ENCODE results near the gene ACOXL.

Gene ACOXL

DNA sequence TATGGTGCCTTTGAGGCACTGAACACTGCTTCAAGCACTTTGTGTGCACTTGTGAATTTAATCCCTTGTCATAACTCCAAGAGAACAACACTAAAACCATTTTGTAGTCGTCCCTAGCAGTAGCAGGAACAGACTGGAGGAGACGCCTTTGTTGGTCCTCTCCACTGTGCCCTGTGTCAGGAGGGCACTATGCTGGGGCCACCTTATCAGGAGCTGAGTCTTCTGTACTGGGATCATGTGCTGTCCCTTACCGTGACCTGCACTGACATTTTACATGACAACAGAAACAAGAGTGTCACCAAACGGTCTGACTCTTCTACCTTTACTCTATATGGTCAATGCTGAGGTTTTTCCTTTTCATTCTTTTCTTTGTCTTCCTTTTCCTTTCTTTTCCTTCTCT is 62.0 kb downstream of the ACOXL start:
- DNase-seq (ENCODE audit: low read depth in 2 of 2), result no peak

DNA sequence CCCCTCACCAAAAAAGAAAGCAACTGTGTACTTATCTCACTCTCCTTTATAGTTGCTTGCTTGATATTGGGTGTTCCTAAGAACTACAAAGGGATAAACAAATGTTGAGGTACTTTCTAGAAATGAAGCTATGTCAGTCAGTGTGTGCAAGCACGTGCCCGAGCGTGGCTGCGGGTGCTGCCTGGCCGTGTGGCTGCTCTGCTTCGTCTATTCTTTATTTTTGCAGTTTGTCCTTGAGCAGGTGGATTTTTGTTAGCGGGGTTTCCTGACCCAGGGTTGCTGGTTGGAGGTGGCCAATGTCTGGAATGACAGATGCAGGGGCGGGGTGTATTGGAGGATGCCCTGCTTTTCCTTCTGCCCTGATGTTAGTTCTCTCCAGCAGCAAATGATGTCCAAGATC is 62.6 kb downstream of the ACOXL start:
- DNase-seq (ENCODE audit: low read depth in 2 of 2), result no peak

DNA sequence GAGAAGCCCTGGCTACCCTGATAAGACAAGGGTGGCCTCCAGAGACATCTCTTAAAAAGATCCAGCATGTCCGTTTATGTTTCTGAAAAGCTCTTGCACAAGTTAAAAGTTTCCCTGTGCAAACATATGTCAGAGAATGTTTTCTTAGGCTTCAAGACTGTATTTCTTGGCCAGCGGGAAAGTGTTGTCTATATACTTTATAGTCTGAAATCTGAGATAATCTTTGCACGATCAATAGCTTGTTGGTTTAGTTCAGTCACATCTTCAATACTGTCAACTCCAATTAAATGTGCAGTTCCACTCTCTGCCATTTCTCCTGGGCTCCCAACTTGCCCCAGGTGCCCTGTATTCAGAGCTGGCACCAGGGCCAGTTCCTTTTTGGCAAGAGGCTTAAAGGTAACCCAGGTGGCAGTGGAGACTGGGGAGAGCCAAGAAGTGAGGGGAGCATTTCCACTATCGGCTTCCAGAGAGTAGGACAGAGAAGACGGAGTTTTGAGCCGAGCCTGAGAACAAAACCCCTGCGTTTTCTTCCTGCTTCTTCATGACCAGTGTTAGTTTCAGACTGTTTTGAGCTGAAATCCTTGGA is 64.4 kb downstream of the ACOXL start:
- no peak for DNase-seq (ENCODE audit: low read depth in 2 of 2)

DNA sequence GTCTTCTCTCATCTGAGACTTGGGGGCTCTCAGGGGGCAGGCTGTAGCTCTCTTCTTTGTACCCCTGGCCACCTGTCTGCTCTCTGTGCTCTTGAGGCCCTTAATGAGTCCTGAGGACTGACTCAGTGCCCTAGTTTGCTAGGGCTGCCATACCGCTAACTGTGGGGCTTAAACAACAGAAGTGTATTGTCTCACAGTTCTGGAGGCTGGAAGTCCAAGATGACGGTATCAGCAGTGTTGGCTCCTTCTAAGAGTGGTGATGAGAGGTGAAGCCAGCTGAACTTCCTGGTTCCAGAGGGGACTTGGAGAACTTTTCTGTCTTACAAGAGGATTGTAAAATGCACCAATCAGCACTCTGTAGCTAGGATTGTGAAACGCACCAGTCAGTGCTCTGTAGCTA is 67.0 kb downstream of the ACOXL start:
- DNase-seq (ENCODE audit: low read depth in 2 of 2), result no peak

DNA sequence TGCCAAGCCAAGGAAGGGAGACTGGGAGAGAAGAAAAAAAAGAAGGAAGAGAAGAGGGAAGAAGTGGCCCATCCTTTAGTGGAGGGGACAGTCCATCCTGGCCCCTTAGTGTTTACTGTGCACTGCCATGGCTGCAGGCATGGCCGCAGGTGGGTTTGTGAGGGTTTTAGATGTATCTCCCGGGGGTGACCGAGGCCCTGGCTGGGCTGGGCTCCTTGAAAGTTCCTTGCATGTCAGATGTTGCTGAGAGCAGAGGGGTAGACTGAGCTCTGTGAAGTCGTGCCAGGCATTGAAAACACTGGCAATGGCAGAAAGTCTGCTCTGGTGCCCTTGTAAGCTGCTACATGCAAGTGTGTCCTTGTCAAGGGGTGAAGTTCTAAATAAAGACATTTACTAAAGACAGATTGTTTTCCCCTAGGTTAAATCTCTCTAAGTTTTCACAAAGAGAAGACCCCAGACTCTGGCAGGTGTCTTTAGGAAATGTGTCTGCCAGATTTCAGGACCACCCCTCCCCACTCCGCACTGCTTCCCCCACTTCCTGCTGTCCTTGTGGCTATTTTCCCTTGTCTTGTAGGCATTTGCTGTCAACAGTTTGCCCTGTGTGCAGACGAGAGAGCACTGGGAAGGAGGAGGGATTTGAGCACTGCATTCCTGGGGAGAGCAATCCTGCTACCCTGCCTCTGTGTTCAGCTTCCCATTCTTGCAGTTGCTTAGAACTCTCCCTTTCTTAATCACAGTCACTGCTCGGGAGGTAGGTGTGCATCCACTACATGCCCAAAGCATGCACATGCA is 68.4 kb downstream of the ACOXL start:
- no peak for DNase-seq (ENCODE audit: low read depth in 2 of 2)

DNA sequence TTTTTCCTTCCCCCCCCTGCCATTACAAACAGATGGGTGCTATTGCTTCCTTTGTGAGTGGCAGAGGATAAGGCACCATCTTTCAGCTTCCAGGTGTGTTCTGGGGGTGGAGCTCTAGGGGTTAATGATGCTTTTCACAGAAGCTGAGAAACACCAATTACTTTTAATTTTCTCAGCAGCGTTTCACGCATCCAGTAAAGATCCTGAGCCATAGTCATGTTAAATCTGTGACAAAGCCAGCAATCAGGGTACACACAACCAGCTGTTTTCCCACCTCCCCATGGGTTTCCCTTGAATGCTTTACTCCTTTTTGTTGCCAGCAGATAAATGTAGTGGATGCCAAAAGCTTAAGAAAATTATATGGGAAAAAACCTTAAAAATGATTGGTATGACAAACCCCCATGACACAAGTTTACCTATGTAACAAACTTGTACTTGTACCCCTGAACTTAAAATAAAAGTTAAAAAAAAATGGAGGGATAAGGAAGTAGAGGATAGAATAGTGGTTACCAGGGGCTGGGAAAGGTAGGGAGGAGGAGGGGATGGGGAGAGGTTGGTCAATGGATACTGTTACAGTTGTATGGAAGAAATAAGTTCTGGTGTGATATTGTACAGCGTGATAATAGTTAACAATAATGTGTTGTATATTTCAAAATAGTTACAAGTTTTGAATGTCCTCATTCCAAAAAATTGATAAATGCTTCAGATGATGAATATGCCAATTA is 70.0 kb downstream of the ACOXL start:
- DNase-seq (ENCODE audit: low read depth in 2 of 2), result no peak

DNA sequence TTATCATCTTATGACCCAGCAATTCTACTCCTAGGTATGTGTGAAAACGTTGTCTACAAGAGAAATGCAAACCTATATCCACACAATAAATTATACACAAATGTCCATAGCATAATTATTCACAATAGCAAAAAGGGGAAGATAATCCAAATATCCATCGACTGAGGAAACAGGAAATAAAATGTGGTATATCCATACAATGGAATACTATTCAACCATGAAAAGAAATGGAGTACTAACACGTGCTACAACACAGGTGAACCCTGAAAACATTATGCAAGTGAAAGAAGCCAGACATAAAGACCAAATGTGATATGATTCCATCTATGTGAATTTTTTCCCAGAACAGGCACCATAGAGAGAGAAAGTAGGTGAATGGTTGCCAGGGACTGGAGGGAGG is 72.1 kb downstream of the ACOXL start:
- no peak for DNase-seq (ENCODE audit: low read depth in 2 of 2)

DNA sequence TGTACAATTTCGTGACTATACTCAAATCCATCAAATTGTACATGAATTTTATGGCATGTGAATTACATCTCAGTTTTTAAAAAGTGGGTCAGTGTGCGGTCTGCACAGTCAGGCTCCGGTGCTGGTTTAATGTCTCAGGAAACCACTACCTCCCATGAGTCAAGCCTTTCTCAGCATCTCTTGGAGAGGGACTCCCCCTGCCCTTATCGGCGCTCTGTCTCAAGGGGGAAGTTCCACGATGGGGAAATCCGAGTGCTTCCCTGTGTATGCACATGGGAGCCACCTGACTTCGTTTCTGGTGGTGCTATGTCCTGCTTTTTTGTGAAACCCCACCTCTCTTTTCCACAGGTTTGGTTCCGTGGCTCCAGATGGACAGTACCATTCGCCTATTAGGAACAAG is 72.5 kb downstream of the ACOXL start:
- DNase-seq (ENCODE audit: low read depth in 2 of 2), result peak; percentile 21 to 44

DNA sequence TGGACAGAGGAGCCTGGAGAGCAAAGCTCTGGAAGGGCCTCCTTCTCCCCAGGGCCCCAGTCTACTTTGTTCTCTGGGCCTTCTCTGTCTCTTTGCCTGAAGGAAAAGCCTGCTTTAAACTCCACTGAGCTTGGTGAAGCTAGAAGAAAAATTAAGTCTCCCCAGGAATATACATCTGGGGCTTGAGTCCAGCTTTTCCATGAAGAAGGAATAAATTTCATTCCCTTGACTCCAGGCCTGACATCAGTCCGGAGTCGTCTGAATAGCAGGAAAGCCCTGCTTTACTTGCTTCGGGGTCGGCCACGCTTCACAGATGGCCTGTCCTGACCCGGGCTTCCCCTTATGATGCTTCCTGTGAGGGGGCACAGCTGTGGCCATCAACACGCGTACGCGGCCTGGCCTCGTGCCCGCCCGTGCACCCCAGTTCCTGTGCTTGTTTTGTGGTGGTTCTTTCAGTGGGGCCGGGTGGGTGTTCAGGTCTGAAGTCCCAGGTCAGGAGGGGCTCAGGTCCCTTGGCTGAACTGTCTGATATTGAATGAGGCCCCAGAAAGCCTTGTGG is 73.6 kb downstream of the ACOXL start:
- DNase-seq (ENCODE audit: low read depth in 2 of 2), result no peak

DNA sequence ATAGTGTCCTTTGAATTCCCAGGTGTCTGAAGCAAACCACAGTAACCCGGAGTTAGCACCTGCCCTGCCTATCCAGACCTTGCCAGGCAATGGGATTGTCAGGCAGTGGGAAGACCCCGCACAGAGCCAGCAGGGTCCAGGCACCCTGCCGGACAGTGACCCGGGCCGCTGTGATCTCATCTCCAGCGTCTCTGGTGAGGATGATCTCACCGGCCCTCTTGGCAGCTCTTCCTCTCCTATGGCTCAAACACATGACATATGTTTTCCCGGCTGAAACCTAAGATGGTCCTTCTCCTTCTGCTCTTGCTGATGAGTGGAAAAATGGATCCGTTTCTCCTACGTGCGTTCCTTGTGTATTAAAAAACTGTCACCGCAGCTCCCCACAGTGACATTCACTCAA is 75.1 kb downstream of the ACOXL start:
- no peak for DNase-seq (ENCODE audit: low read depth in 2 of 2)

DNA sequence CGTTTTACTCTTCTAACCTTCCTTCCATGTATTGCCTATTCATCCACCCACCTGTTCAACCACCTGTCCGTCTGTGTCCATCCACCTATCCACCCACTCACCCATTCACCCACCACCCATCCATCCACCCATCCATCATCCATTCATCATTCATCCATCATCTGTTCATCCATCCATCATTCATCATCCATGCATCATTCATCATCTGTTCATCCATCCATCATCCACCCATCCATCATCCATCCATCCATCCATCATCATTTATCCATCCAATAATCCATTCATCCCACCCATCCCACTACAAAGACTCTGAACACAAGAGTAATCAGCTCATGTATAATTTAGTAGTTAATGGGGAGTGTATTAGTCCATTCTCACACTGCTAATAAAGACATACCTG is 78.0 kb downstream of the ACOXL start:
- no peak for DNase-seq (ENCODE audit: low read depth in 2 of 2)

DNA sequence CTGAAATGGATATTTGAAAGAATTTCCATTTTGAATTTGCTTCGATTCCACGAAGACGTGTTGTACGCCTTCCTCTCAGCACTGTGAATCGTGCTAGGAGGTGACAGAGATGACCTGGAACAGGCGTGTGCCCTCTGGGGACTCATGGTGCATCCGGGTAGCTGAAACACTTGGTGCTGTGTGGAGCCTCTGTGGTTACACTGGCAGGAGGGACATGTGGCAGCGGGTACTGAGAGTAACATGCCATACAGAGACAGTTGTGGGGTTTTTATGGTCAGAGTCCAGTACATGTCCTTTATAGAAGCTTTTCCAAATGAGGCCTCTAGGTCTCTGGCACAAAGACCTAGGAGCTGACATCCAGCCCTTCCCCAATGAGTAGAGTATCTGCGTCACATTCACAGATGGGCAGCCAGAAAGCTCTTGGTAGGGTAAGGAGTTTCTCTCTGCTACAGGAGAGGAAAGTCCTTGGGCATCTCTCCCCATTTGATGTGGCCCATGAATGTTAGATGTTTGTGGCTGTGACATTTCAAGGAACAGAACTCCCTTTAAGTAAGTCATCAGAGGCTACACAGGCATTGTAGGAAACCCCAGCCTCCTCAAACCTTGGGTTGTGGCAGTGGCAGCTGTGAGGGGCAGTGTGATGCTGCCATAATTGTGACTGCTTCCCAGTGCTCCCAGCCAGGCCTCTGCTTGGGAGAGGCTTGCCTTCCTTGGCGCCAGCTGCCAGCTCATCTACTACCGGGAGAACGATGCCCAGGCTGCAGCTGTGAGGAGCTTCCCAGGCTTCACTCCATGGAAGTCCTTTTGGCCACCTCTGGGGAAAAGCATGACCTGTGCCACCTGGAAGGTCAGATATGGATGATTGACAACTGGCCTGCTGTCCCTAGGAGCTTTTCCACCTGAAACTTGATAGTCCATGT is 80.6 kb downstream of the ACOXL start:
- no peak for DNase-seq (ENCODE audit: low read depth in 2 of 2)

DNA sequence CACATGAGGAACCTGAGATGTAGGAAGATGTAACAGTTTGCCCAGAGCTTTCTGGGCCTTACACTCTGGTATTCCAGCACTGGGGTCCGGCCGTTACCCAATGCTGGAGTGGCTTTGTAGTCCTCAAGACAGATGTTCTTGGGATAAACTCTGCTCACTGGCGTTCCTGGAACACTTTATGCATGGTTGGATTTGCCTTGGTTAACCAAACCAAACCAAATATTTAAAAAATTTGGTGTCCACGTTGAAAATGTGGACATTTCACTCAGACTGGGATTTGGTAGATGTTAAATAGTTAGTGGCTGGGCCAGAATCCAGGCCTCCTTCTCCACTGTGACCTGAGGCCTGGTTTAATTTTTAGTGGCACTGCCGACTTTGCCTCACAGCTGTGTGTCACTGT is 81.5 kb downstream of the ACOXL start:
- DNase-seq (ENCODE audit: low read depth in 2 of 2), result no peak

DNA sequence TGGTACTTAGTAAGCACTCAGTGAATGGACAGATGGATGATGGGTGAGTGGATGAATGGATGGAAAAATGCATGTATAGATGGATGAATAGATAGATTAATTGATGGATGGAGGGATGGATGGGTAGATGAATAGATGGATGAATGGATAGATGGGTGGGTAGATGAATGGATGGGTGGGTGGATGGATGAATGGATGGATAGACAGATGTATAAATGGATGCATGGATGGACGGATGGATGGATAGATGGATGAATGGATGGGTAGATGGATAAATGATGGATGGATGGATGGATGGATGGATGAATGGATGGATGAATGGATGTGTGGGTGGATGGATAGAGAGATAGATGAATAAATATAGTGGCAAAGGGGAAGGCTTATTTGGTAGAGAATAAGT is 83.6 kb downstream of the ACOXL start:
- DNase-seq (ENCODE audit: low read depth in 2 of 2), result no peak

DNA sequence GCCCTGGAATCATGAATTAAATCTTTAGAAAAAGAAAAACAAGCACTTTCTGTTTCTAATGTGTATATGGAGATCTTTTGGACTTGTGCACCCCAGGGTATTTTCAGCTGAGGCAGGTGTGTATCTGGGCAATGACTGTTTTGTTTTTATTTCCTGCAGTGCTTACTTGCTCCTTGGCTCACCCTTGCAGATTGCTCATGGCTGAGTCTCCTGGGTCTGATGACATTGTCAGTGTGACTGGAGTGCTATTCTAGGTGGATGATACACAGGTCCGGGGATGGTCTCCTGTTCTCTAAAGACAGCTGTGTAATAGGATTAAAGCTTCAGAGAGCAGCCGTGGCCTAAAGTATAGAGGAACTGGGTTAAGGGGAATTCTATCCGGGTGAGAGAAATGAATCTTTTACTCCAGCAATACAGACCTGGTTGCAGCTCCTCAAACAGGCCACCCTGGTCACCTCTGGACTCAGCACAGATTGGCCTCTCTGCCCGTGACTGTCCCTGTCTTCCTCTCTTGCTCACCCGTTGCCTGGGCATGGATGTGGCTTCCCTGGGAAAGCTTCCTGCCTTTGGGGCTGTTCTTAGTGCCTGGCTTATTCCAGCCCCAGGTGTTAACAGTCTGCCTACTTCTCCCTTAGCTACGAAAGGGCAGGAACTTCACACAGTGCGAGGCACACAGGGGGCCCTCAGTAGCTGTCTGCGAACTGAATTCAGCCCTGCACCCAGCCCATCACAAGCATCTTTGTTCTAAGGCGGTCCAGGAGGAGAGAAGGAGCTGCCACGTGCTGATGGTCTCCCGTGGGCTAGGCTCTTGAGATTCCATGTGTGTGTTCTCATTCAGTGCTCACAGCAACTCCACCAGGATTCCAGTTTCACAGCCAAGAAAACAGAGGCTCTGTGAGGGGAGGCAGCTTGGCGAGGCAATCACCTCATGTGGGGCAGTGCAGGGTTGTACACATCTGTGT is 84.3 kb downstream of the ACOXL start:
- no peak for DNase-seq (ENCODE audit: low read depth in 2 of 2)

DNA sequence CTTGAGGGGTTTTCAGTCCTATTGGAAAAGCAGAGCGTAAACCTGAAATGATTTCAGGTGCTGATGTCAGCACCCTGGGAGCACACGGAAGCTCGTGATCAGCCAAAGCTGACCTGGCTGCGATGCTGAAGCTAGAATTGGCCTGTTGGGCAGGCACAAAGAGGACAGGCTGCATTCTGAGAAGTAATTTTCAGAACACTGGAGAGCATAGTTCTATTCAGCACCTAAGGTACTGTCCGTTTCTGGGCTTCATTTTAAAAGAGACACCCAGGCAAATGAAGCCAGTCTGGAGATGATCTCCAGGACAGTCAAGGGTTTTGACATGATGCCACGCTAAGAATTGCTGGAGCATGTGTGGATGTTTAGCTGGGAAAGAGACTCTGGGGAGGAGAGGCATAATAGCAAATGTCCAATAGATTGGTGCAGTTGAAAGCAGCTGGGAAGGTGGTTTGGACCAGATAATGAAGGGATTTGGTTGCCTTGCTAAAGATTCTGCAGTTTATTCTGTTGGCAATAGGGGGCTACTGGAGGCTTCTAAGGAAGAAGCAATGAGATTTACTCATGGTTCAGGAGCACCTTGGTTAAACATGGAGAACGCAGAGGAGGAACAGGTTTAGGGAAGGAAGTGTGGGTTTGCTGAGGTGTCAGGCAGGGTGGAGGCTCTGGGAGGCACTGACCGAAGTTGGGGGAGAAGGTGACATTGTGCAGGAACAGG is 86.6 kb downstream of the ACOXL start:
- DNase-seq (ENCODE audit: low read depth in 2 of 2), result no peak

DNA sequence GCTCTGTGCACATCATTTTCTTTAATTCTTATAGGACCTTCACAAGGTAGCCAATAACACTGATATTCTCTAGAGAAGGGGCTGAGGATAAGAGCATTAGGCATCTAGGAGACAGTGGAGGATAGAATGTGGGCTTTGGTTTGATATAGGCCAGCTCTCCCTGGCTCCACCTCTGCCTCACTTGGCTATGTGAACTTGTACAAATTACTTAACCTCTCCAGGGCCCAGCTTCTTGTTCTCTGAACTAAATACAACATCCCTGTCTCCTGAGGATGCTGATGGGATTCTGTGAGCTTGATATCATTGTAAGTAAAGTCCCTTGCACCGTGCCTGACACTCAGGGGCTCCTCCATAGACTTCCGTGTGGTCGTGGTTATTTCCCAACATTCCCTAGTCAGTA is 87.3 kb downstream of the ACOXL start:
- no peak for DNase-seq (ENCODE audit: low read depth in 2 of 2)

DNA sequence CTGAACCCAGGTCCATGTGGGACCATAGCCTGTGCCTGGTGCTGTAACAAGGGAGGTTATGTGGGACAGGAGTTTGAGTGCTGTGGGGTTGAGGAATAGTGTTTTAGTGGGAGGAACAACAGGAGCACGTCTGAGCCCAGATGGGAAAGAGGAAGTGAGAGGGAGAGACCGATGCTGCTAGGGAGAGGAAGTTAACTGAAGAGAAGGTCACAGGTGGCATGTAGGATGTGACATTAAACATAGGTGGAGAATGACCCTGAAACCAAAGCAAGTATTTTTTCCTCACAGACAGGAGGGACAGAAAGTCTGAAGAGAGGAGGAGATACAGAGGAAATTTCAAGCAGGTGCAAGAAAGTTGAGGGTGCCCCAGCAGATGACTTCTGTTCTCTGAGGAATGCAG is 87.8 kb downstream of the ACOXL start:
- no peak for DNase-seq (ENCODE audit: low read depth in 2 of 2)

DNA sequence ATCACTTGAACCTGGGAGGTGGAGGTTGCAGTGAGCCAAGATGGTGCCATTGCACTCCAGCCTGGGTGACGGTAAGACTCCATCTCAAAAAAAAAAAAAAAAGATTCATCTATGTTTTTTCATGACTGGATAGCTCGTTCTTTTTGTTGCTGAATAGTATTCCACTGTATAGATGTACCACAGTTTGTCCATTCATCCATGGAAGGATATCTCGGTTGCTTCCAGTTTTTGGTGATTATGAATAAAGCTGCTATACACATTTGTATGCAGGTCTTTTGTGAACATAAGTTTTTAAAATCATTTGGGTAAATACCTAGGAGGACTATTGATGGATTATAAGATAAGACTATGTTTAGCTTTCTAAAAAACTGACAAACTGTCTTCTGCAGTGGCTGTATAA is 90.8 kb downstream of the ACOXL start:
- no peak for DNase-seq (ENCODE audit: low read depth in 2 of 2)

DNA sequence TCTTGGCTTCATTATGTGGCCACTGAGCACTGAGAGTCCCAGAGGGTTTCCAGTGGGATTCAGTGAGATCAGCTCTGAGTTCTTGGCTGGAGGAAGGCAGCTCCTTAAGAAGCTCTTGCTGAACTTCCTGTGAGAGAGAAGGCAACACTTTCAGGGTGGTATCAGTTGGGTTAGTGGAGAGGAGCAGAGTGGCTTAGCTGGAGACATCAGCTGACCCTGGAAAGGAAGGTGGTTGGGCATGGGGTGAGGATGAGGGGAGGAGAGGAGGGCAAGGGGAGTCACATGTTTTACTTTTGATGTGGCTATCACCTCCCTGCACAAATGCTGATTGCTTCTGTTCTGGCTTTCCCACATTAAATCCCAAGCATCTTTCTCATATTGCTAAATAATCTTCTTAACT is 95.1 kb downstream of the ACOXL start:
- no peak for DNase-seq (ENCODE audit: low read depth in 2 of 2)
